Panc1 (cell line): ENCODE results near the gene EFNA1.

Experiments used
- TCF7L2 ChIP-seq: IDR thresholded peaks from 2 replicates; pipeline ENCODE4 v1.6.1; 2011; ENCODE audit warnings: mild to moderate bottlenecking, low read depth, low read length, inconsistent platforms
- TF ChIP-seq, protein P1 (sequence below): fragments of 450-650 bp; IDR thresholded peaks from 2 replicates; pipeline ENCODE4 v1.5.1; 2017; ENCODE audit warnings: mild to moderate bottlenecking

DNA sequence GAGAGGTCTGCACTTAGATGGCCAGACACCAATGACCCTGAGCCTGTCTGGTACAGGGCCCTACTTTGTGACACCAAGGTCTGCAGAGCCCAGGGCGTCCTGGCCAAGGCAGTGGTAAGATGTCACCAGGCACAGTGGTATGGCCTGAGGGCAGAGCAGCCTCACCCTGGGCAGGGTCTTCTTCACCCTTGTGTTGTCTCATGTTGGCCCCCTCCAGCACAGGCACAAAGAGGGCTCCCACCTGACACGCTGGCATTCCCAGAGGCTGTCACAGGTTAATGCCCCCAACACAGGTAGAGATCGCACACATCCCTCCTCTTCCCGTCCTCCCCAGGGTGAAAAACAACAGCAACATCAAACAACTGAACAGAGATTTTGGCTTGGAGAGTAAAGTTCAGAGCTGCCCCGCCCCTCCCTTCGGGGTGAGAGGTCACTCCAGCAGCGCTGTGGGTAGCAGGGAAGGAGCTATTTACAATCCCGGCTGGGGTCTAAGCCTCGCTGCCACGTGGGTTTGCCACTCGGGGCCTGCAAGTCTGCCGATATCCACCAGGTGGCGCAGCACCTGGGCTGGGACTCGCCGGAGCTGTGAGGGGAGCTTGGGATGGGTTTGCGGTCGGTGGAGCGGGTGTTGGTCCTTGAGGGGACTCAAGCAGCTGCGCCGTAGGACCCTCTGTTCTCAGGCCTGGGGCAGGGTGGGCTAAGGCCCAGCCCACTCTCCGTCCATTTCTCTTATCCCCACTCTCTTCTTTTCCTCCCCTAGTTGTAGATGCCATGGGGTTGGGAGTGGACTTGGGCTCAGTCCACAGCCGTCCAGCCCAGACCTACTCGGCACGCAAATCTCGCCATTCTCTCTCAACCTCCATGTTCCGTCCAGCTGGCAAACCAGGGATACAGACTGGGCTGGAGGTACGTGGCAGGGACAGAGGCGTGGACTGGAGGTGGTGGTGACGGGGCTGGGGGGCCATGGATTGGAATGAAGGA lies 36.3 kb upstream of the EFNA1 start:
- no peak for TF ChIP-seq TCF7L2
- TF ChIP-seq, protein P1, sequence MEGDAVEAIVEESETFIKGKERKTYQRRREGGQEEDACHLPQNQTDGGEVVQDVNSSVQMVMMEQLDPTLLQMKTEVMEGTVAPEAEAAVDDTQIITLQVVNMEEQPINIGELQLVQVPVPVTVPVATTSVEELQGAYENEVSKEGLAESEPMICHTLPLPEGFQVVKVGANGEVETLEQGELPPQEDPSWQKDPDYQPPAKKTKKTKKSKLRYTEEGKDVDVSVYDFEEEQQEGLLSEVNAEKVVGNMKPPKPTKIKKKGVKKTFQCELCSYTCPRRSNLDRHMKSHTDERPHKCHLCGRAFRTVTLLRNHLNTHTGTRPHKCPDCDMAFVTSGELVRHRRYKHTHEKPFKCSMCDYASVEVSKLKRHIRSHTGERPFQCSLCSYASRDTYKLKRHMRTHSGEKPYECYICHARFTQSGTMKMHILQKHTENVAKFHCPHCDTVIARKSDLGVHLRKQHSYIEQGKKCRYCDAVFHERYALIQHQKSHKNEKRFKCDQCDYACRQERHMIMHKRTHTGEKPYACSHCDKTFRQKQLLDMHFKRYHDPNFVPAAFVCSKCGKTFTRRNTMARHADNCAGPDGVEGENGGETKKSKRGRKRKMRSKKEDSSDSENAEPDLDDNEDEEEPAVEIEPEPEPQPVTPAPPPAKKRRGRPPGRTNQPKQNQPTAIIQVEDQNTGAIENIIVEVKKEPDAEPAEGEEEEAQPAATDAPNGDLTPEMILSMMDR: peak; percentile 98
